Upper lobe of left lung (tissue), 6 donors: ENCODE data around the gene CSF1. TPM values are rescaled to one million over a fixed set of nuclear protein-coding genes. Genes with fewer than 3 reads are reported as not detected.
A peak's percentile ranks its signal among the peaks of the same experiment; 100 is the strongest.

Source experiments
- ATAC-seq, 2 donors: fragments of 200-7000 bp; cut with Tn5 transposase; one replicate each; pipeline ENCODE4 v1.9.1; 2022; ENCODE audit warnings: mild to moderate bottlenecking in 2 of 2, moderate library complexity in 2 of 2; ENCODE audit not compliant: low FRiP score in 2 of 2
- DNase-seq, 2 donors: peaks; one replicate each; pipeline ENCODE4 v3.0.0-alpha.2; 2019 to 2020
- H3K27ac ChIP-seq, 4 donors: fragments of 200-600 bp; sonication (generic); one replicate each; pipeline ENCODE4 v1.5.1; 2016 to 2019
- H3K27me3 ChIP-seq, 4 donors: fragments of 200-600 bp; sonication (generic); one replicate each; pipeline ENCODE4 v1.5.1; 2017 to 2019
- H3K36me3 ChIP-seq, 4 donors: fragments of 200-600 bp; sonication (generic); one replicate each; pipeline ENCODE4 v1.5.1; 2016 to 2019
- H3K4me1 ChIP-seq, 4 donors: fragments of 200-600 bp; sonication (generic); one replicate each; pipeline ENCODE4 v1.5.1; 2018 to 2019
- H3K4me3 ChIP-seq, 4 donors: fragments of 200-600 bp; sonication (generic); one replicate each; pipeline ENCODE4 v1.5.1; 2017 to 2019; ENCODE audit warnings: mild to moderate bottlenecking in 2 of 4, moderate library complexity in 1 of 4
- H3K9me3 ChIP-seq, 4 donors: fragments of 200-600 bp; sonication (generic); one replicate each; pipeline ENCODE4 v1.5.1; 2018 to 2019
- CTCF ChIP-seq, 6 experiments: fragments of 450-650 bp in 4 of 6; fragments of 200-600 bp in 2 of 6; sonication (generic) in 2 of 6; IDR thresholded peaks; one replicate each; pipeline ENCODE4 v1.5.1; 2016 to 2019; ENCODE audit warnings: antibody characterized with exemption in 6 of 6
- EP300 ChIP-seq, 4 donors: sonication (generic); formaldehyde crosslinking; IDR thresholded peaks; one replicate each; pipeline ENCODE4 v1.5.1; 2017; ENCODE audit warnings: antibody characterized with exemption in 4 of 4, control low read depth in 2 of 4
- POLR2A ChIP-seq, 4 donors: fragments of 450-650 bp; IDR thresholded peaks; one replicate each; pipeline ENCODE4 v1.5.1; 2016 to 2017; ENCODE audit warnings: antibody characterized with exemption in 4 of 4, mild to moderate bottlenecking in 2 of 4
- POLR2AphosphoS5 ChIP-seq, 2 donors: sonication (generic); formaldehyde crosslinking; IDR thresholded peaks; one replicate each; pipeline ENCODE4 v1.5.1; 2017; ENCODE audit warnings: antibody characterized with exemption in 2 of 2
- WGBS, 2 donors: methylation state at CpG; one replicate each; pipeline ENCODE4 v1.1.5; 2017 to 2018; 5-methylcytosine and 5-hydroxymethylcytosine counted together
- total RNA-seq, 6 donors: library from RNA; depleted of rRNA in 4 of 6; stranded (reverse); fragments of >200 nt in 4 of 6; gene quantifications; one replicate each; pipeline versions ENCODE4 v1.1.0 to v1.2.1, GENCODE V29; 2016 to 2021
- donor health status: DM: no; HTN: no; CAD: no; lungs with moderate emphysema.
- donor health status: DM: no; HTN: yes; CAD: no; lungs with severe emphysema.

CSF1 gene
- total RNA-seq, 6 donors from 2014 or later: 19.4 to 106 (median 36.5) TPM

- no peak for TF ChIP-seq EP300 (IDR thresholded peaks at IDR 0.05)
- TF ChIP-seq POLR2A (IDR thresholded peaks at IDR 0.05): no peak
- TF ChIP-seq CTCF (IDR thresholded peaks at IDR 0.05): no peak
- TF ChIP-seq POLR2AphosphoS5 (IDR thresholded peaks at IDR 0.05): no peak
- ATAC-seq (peak in 1 of 2 donors; percentile 58), DNase-seq (no peak)
- WGBS, 2 donors: 59 to 62% methylated on average over 12 of the region's 12 CpGs
- Histone ChIP-seq H3K9me3 (no peaks in the 10 kb centered on the region), H3K36me3 (no peaks in the 10 kb centered on the region), H3K27me3 (no peaks in the 10 kb centered on the region), H3K4me3 (no peak overlapping the region), H3K4me1 (peaks cover 4 to 15% (median 12%) of the 10 kb centered on the region in 4 donors), H3K27ac (no peak overlapping the region)
Observed at GRCh38 chr1:109864930-109865612, 45.6 kb upstream of the CSF1 start.

GRCh38 chr1:109866071-109866470, 44.6 kb upstream of the CSF1 start:
- Histone ChIP-seq H3K9me3 (no peaks in the 10 kb centered on the region), H3K4me1 (peaks cover 4 to 15% (median 12%) of the 10 kb centered on the region in 4 donors), H3K27ac (no peak overlapping the region), H3K27me3 (no peaks in the 10 kb centered on the region), H3K36me3 (no peaks in the 10 kb centered on the region), H3K4me3 (no peak overlapping the region)
- TF ChIP-seq CTCF (IDR thresholded peaks at IDR 0.05) (no peak), POLR2AphosphoS5 (IDR thresholded peaks at IDR 0.05) (no peak), POLR2A (IDR thresholded peaks at IDR 0.05) (no peak), EP300 (IDR thresholded peaks at IDR 0.05) (no peak)
- ATAC-seq (no peak), DNase-seq (no peak)
- WGBS, 2 donors: 92 to 94% methylated on average over 2 of the region's 2 CpGs

GRCh38 chr1:109873278-109874175, 37.1 kb upstream of the CSF1 start:
- WGBS, 2 donors: 31 to 37% methylated on average over 3 of the region's 3 CpGs
- H3K4me1 ChIP-seq: peaks cover 25 to 43% (median 34%) of the 10 kb centered on the region in 4 donors
- H3K9me3 ChIP-seq: no peaks in the 10 kb centered on the region
- H3K4me3 ChIP-seq: no peak overlapping the region
- peak overlapping the region in 3 of 4 donors; percentile 7 to 62 (median 30) for H3K27ac ChIP-seq
- no peaks in the 10 kb centered on the region for H3K36me3 ChIP-seq
- DNase-seq: peak in 1 of 2 donors; percentile 64
- ATAC-seq: no peak
- H3K27me3 ChIP-seq: no peaks in the 10 kb centered on the region
- TF ChIP-seq EP300 (IDR thresholded peaks at IDR 0.05): peak in 1 of 4 donors; percentile 51
- TF ChIP-seq POLR2AphosphoS5 (IDR thresholded peaks at IDR 0.05): no peak

GRCh38 chr1:109874445-109874844, 36.2 kb upstream of the CSF1 start:
- peaks cover 25 to 46% (median 34%) of the 10 kb centered on the region in 4 donors for H3K4me1 ChIP-seq
- no peaks in the 10 kb centered on the region for H3K27me3 ChIP-seq
- peak overlapping the region in 1 of 4 donors; percentile 88 for H3K27ac ChIP-seq
- ATAC-seq: no peak
- no peak for TF ChIP-seq POLR2A (IDR thresholded peaks at IDR 0.05)
- TF ChIP-seq POLR2AphosphoS5 (IDR thresholded peaks at IDR 0.05): no peak
- no peaks in the 10 kb centered on the region for H3K36me3 ChIP-seq
- no peak for DNase-seq
- WGBS, 2 donors: 89 to 100% methylated on average over 2 of the region's 2 CpGs
- H3K9me3 ChIP-seq: no peaks in the 10 kb centered on the region
- H3K4me3 ChIP-seq: no peak overlapping the region

- TF ChIP-seq CTCF (IDR thresholded peaks at IDR 0.05) (no peak), EP300 (IDR thresholded peaks at IDR 0.05) (no peak), POLR2A (IDR thresholded peaks at IDR 0.05) (no peak), POLR2AphosphoS5 (IDR thresholded peaks at IDR 0.05) (no peak)
- Histone ChIP-seq H3K27ac (peak overlapping the region; percentile 81 to 91 (median 88)), H3K36me3 (no peaks in the 10 kb centered on the region), H3K4me3 (no peak overlapping the region), H3K27me3 (no peaks in the 10 kb centered on the region), H3K4me1 (peaks cover 25 to 46% (median 34%) of the 10 kb centered on the region in 4 donors), H3K9me3 (no peaks in the 10 kb centered on the region)
- DNase-seq (no peak), ATAC-seq (no peak)
- 60 to 64% methylated on average over 6 of the region's 6 CpGs for WGBS, 2 donors
Observed at GRCh38 chr1:109875874-109876273, 34.8 kb upstream of the CSF1 start.
